ENCODE results near the gene PAGR1. TPM values are rescaled to one million over a fixed set of nuclear protein-coding genes. Genes with fewer than 3 reads are reported as not detected.

The PAGR1 gene
- total and polyA plus RNA-seq, 2 of the 13 experiments (the other 11 are each of a cell fraction or from before 2014, with no cell fraction given): 9.8 to 66.4 TPM

DNA sequence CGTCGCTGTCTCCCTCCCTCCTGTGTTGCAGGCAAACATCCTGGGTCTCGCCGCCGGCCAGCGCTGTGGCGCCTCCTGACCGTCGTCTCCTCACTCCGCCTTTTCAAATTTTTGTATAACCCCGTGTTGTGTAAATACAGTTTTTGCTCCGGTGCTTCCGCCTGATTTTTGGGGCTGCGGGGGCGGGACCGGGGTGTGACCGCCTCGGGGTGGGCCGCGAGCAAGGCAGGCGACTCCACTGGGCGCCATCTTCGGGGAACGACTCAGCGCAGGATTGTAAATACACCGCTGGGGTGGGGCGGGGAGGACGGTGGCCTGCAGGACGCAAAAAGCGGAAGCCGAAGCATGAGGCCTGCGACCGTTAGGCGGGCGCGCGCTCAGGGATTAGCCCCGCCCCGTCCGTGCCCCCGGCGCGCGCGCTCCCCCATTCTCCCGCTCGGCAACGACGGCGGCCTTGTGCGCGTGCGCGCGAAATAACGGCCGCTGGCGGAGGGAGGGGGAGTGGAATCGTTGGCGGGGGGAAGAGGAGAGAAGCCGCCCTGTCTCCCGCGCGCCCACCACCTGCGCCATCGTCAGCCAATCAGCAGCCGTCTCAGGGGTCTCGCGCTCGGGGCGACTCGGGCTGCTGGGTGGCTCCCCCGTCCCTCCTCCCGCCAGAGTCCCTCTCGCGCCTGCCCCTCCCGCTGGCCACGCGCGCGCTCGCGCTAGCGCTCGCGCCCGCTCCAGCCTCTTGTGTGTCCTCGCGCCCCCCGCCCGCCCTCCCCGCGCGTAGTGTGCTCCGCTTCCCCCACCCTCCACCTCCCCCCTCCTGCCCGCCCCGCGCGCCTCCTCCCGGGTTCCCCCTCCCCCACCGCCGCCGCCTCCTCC is 10.5 kb upstream of the PAGR1 start (continued):
- peak; percentile 99 for TF ChIP-seq MAZ (IDR thresholded peaks at IDR 0.05; ENCODE audit: borderline replicate concordance, low read depth, low read length)
- peak; percentile 100 for TF ChIP-seq MAZ (CRISPR knock-in tag; IDR thresholded peaks at IDR 0.05; ENCODE audit: low read depth)
- peak; percentile 53; the same call in 1 of the 2 replicates for TF ChIP-seq ZNF543 (CRISPR knock-in tag; IDR thresholded peaks at IDR 0.05)
- TF ChIP-seq, protein P1, sequence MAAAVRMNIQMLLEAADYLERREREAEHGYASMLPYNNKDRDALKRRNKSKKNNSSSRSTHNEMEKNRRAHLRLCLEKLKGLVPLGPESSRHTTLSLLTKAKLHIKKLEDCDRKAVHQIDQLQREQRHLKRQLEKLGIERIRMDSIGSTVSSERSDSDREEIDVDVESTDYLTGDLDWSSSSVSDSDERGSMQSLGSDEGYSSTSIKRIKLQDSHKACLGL (CRISPR knock-in tag; IDR thresholded peaks at IDR 0.05): peak; percentile 88
- TF ChIP-seq MTA3 (CRISPR knock-in tag; IDR thresholded peaks at IDR 0.05): no peak
- peak; percentile 74 for TF ChIP-seq ZBTB7B (CRISPR knock-in tag; IDR thresholded peaks at IDR 0.05)
- no peak for TF ChIP-seq MBNL3 (CRISPR knock-in tag; conservative IDR thresholded peaks at IDR 0.05)
- TF ChIP-seq, protein P2, sequence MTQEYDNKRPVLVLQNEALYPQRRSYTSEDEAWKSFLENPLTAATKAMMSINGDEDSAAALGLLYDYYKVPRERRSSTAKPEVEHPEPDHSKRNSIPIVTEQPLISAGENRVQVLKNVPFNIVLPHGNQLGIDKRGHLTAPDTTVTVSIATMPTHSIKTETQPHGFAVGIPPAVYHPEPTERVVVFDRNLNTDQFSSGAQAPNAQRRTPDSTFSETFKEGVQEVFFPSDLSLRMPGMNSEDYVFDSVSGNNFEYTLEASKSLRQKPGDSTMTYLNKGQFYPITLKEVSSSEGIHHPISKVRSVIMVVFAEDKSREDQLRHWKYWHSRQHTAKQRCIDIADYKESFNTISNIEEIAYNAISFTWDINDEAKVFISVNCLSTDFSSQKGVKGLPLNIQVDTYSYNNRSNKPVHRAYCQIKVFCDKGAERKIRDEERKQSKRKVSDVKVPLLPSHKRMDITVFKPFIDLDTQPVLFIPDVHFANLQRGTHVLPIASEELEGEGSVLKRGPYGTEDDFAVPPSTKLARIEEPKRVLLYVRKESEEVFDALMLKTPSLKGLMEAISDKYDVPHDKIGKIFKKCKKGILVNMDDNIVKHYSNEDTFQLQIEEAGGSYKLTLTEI (CRISPR knock-in tag; conservative IDR thresholded peaks at IDR 0.05): no peak
- TF ChIP-seq JDP2 (CRISPR knock-in tag; IDR thresholded peaks at IDR 0.05; ENCODE audit: borderline replicate concordance): peak; percentile 84; the same call in 1 of the 2 replicates
- peak; percentile 88 for TF ChIP-seq ELF1 (CRISPR knock-in tag; IDR thresholded peaks at IDR 0.05)
- peak; percentile 98 for TF ChIP-seq HOXA3 (CRISPR knock-in tag; IDR thresholded peaks at IDR 0.05)
- TF ChIP-seq SALL2 (CRISPR knock-in tag; IDR thresholded peaks at IDR 0.05): peak; percentile 94
- TF ChIP-seq FOXK2 (IDR thresholded peaks at IDR 0.05): peak; percentile 92
- no peak; the same call in 1 of the 2 replicates for TF ChIP-seq RFX3 (CRISPR knock-in tag; IDR thresholded peaks at IDR 0.05)
- TF ChIP-seq, protein P3, sequence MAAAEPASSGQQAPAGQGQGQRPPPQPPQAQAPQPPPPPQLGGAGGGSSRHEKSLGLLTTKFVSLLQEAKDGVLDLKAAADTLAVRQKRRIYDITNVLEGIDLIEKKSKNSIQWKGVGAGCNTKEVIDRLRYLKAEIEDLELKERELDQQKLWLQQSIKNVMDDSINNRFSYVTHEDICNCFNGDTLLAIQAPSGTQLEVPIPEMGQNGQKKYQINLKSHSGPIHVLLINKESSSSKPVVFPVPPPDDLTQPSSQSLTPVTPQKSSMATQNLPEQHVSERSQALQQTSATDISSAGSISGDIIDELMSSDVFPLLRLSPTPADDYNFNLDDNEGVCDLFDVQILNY (CRISPR knock-in tag; conservative IDR thresholded peaks at IDR 0.05): peak; percentile 93
- TF ChIP-seq KDM5B (CRISPR knock-in tag; IDR thresholded peaks at IDR 0.05; ENCODE audit: borderline replicate concordance): peak; percentile 94
- TF ChIP-seq, protein P4, sequence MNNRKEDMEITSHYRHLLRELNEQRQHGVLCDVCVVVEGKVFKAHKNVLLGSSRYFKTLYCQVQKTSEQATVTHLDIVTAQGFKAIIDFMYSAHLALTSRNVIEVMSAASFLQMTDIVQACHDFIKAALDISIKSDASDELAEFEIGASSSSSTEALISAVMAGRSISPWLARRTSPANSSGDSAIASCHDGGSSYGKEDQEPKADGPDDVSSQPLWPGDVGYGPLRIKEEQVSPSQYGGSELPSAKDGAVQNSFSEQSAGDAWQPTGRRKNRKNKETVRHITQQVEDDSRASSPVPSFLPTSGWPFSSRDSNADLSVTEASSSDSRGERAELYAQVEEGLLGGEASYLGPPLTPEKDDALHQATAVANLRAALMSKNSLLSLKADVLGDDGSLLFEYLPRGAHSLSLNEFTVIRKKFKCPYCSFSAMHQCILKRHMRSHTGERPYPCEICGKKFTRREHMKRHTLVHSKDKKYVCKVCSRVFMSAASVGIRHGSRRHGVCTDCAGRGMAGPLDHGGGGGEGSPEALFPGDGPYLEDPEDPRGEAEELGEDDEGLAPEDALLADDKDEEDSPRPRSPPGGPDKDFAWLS (CRISPR knock-in tag; IDR thresholded peaks at IDR 0.05; ENCODE audit: borderline replicate concordance): no peak
- peak in 1 of 2 experiments; percentile 64; a peak in 1 of 4 replicates for TF ChIP-seq EP300 (IDR thresholded peaks at IDR 0.05; ENCODE audit: low read depth in 2 of 2, low read length in 2 of 2)
- peak; percentile 59 for TF ChIP-seq EP300 (CRISPR knock-in tag; IDR thresholded peaks at IDR 0.05; ENCODE audit: borderline replicate concordance)
- TF ChIP-seq ZNF317 (CRISPR knock-in tag; IDR thresholded peaks at IDR 0.05): 0 out of 2 replicates have a peak, but pooled peaks have one; percentile 80
- 0 out of 2 replicates have a peak, but pooled peaks have one; percentile 43 for TF ChIP-seq ZBTB8A (CRISPR knock-in tag; IDR thresholded peaks at IDR 0.05; ENCODE audit: borderline replicate concordance, low read depth)
- TF ChIP-seq MAFG (CRISPR knock-in tag; IDR thresholded peaks at IDR 0.05): no peak
- no peak for TF ChIP-seq ARNT (IDR thresholded peaks at IDR 0.05)
- peak; percentile 83; the same call in 1 of the 2 replicates for TF ChIP-seq ZNF431 (CRISPR knock-in tag; IDR thresholded peaks at IDR 0.05; ENCODE audit: borderline replicate concordance, low read depth)

Data from HepG2 (cell line).